ENCODE results near the gene DPYD. TPM values are rescaled to one million over a fixed set of nuclear protein-coding genes. Genes with fewer than 3 reads are reported as not detected.

DPYD gene
- total and polyA plus RNA-seq, 4 experiments from 2014 or later, result 49.7 to 58.4 (median 51.9) TPM

- H3K36me3 ChIP-seq (ENCODE audit: insufficient read depth, low read length), result no peaks in the 10 kb centered on the region
- H3K4me3 Mint-ChIP-seq, result no peak overlapping the region
- no peak overlapping the region for H3K4me3 ChIP-seq (ENCODE audit: low read length in 2 of 2)
- no peaks in the 10 kb centered on the region for H3K27me3 ChIP-seq (ENCODE audit: insufficient read depth, low read length)
- peaks cover 22 to 57% of the 10 kb centered on the region in 2 donors for H3K36me3 Mint-ChIP-seq
- no peaks in the 10 kb centered on the region for H3K27me3 Mint-ChIP-seq
- no peak overlapping the region for H3K27ac ChIP-seq (ENCODE audit: low read depth, low read length)
- H3K9me3 Mint-ChIP-seq, result peaks cover 0 to 3% (median 0%) of the 10 kb centered on the region in 8 donors
- ChIA-PET CTCF (ENCODE audit: partially characterized antibody) (no interaction called here), POLR2A (ENCODE audit: partially characterized antibody) (no interaction called here)
- no peaks in the 10 kb centered on the region for H3K9me3 ChIP-seq (ENCODE audit: control insufficient read depth in 1 of 2, low read length in 2 of 2)
- no peaks in the 10 kb centered on the region for H3K4me1 ChIP-seq (ENCODE audit: insufficient read depth, low read length)
- intact Hi-C loops (cut with micrococcal nuclease), result no loop called here
- H3K4me1 Mint-ChIP-seq, result no peaks in the 10 kb centered on the region
- DNase-seq, result no peak
- H3K27ac Mint-ChIP-seq, result no peak overlapping the region
These were observed 815.3 kb downstream of the DPYD start for GRCh38 chr1:97105531-97105930.

DNA sequence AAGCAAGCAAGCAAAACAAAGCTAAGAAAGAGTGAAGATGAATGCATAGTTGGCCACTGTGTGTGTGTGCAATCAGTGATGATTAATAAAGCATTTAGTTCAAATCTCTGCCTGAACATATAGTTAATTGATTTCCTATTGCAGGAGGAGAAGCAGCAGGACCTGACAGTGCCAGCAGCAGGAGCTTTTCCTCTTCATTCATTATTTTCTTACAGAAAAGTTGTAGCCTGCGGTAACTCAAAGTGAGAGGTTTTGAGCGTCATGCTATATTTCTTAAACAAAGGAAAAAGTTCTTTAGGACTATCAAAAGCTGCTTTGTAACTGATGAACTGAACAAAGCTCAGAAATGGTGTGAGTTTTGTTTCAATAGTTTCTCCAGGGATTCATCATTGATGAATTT, 819.3 kb downstream of the DPYD start:
- H3K36me3 Mint-ChIP-seq, result peaks cover 39 to 65% of the 10 kb centered on the region in 2 donors
- no peak overlapping the region for H3K4me3 ChIP-seq (ENCODE audit: low read length in 2 of 2)
- ChIA-PET CTCF (ENCODE audit: partially characterized antibody) (no interaction called here), POLR2A (ENCODE audit: partially characterized antibody) (no interaction called here)
- no peaks in the 10 kb centered on the region for H3K36me3 ChIP-seq (ENCODE audit: insufficient read depth, low read length)
- H3K4me3 Mint-ChIP-seq, result no peak overlapping the region
- H3K4me1 ChIP-seq (ENCODE audit: insufficient read depth, low read length), result no peaks in the 10 kb centered on the region
- no peak overlapping the region for H3K27ac Mint-ChIP-seq
- DNase-seq, result no peak
- intact Hi-C loops (cut with micrococcal nuclease), result no loop called here
- no peaks in the 10 kb centered on the region for H3K4me1 Mint-ChIP-seq
- no peak overlapping the region for H3K27ac ChIP-seq (ENCODE audit: low read depth, low read length)
- H3K27me3 Mint-ChIP-seq, result no peaks in the 10 kb centered on the region
- H3K9me3 ChIP-seq (ENCODE audit: control insufficient read depth in 1 of 2, low read length in 2 of 2), result no peaks in the 10 kb centered on the region
- H3K27me3 ChIP-seq (ENCODE audit: insufficient read depth, low read length), result no peaks in the 10 kb centered on the region
- H3K9me3 Mint-ChIP-seq, result peaks cover 0 to 3% (median 0%) of the 10 kb centered on the region in 8 donors

GRCh38 chr1:97097404-97097925, 823.4 kb downstream of the DPYD start:
- no peak overlapping the region for H3K4me3 Mint-ChIP-seq
- DNase-seq, result no peak
- no peak overlapping the region for H3K27ac ChIP-seq (ENCODE audit: low read depth, low read length)
- POLR2A ChIA-PET (ENCODE audit: partially characterized antibody), result no interaction called here
- no peak overlapping the region for H3K27ac Mint-ChIP-seq
- no peaks in the 10 kb centered on the region for H3K4me1 ChIP-seq (ENCODE audit: insufficient read depth, low read length)
- peaks cover 36 to 50% of the 10 kb centered on the region in 2 donors for H3K36me3 Mint-ChIP-seq
- H3K9me3 Mint-ChIP-seq, result no peaks in the 10 kb centered on the region
- H3K4me3 ChIP-seq (ENCODE audit: low read length in 2 of 2), result no peak overlapping the region
- no peaks in the 10 kb centered on the region for H3K4me1 Mint-ChIP-seq
- H3K36me3 ChIP-seq (ENCODE audit: insufficient read depth, low read length), result no peaks in the 10 kb centered on the region
- intact Hi-C loops (cut with micrococcal nuclease), result no loop called here
- H3K27me3 ChIP-seq (ENCODE audit: insufficient read depth, low read length), result no peaks in the 10 kb centered on the region
- H3K9me3 ChIP-seq (ENCODE audit: control insufficient read depth in 1 of 2, low read length in 2 of 2), result no peaks in the 10 kb centered on the region
- H3K27me3 Mint-ChIP-seq, result no peaks in the 10 kb centered on the region
- CTCF ChIA-PET (ENCODE audit: partially characterized antibody), result no interaction called here

DNA sequence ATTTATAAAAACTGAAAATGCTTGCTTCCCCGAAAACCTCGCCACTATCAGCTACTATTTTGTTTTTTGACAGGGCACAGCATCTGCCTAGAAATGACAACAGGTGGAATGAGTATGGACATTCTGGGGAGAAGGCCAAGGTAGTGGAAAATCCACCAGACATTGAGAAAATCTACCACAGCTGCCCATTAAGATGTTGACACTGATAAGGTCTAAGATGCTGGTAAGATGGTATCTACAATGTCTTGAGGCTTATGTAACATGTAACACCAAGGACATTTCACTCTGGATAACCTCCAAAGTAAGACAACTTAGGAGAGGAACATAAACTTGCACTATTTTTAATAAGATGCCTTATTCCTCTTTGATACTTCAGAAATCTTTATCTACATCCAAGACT, 825.1 kb downstream of the DPYD start:
- Mint-ChIP-seq H3K27ac (no peak overlapping the region), H3K4me1 (no peaks in the 10 kb centered on the region), H3K36me3 (peaks cover 42 to 50% of the 10 kb centered on the region in 2 donors), H3K9me3 (no peaks in the 10 kb centered on the region), H3K27me3 (no peaks in the 10 kb centered on the region), H3K4me3 (no peak overlapping the region)
- Histone ChIP-seq H3K27me3 (ENCODE audit: insufficient read depth, low read length) (no peaks in the 10 kb centered on the region), H3K4me1 (ENCODE audit: insufficient read depth, low read length) (no peaks in the 10 kb centered on the region), H3K4me3 (ENCODE audit: low read length in 2 of 2) (no peak overlapping the region), H3K36me3 (ENCODE audit: insufficient read depth, low read length) (no peaks in the 10 kb centered on the region), H3K9me3 (ENCODE audit: control insufficient read depth in 1 of 2, low read length in 2 of 2) (no peaks in the 10 kb centered on the region), H3K27ac (ENCODE audit: low read depth, low read length) (no peak overlapping the region)
- DNase-seq, result no peak
- intact Hi-C loops (cut with micrococcal nuclease), result no loop called here
- POLR2A ChIA-PET (ENCODE audit: partially characterized antibody), result no interaction called here
- CTCF ChIA-PET (ENCODE audit: partially characterized antibody), result no interaction called here

- H3K27ac ChIP-seq (ENCODE audit: low read depth, low read length), result no peak overlapping the region
- no peaks in the 10 kb centered on the region for H3K4me1 ChIP-seq (ENCODE audit: insufficient read depth, low read length)
- H3K27me3 ChIP-seq (ENCODE audit: insufficient read depth, low read length), result no peaks in the 10 kb centered on the region
- Mint-ChIP-seq H3K36me3 (peaks cover 40 to 54% of the 10 kb centered on the region in 2 donors), H3K27ac (no peak overlapping the region), H3K9me3 (no peaks in the 10 kb centered on the region), H3K27me3 (no peaks in the 10 kb centered on the region), H3K4me1 (no peaks in the 10 kb centered on the region), H3K4me3 (no peak overlapping the region)
- POLR2A ChIA-PET (ENCODE audit: partially characterized antibody), result no interaction called here
- H3K9me3 ChIP-seq (ENCODE audit: control insufficient read depth in 1 of 2, low read length in 2 of 2), result no peaks in the 10 kb centered on the region
- H3K36me3 ChIP-seq (ENCODE audit: insufficient read depth, low read length), result no peaks in the 10 kb centered on the region
- intact Hi-C loops (cut with micrococcal nuclease), result no loop called here
- no peak overlapping the region for H3K4me3 ChIP-seq (ENCODE audit: low read length in 2 of 2)
- CTCF ChIA-PET (ENCODE audit: partially characterized antibody), result no interaction called here
- no peak for DNase-seq
These were observed 826.4 kb downstream of the DPYD start for GRCh38 chr1:97094247-97094972.

GRCh38 chr1:97093741-97094140, 827.1 kb downstream of the DPYD start:
- H3K27me3 ChIP-seq (ENCODE audit: insufficient read depth, low read length), result no peaks in the 10 kb centered on the region
- no peaks in the 10 kb centered on the region for H3K4me1 ChIP-seq (ENCODE audit: insufficient read depth, low read length)
- no peak overlapping the region for H3K4me3 ChIP-seq (ENCODE audit: low read length in 2 of 2)
- no peak overlapping the region for H3K27ac Mint-ChIP-seq
- no peaks in the 10 kb centered on the region for H3K9me3 ChIP-seq (ENCODE audit: control insufficient read depth in 1 of 2, low read length in 2 of 2)
- ChIA-PET CTCF (ENCODE audit: partially characterized antibody) (no interaction called here), POLR2A (ENCODE audit: partially characterized antibody) (no interaction called here)
- peaks cover 35 to 49% of the 10 kb centered on the region in 2 donors for H3K36me3 Mint-ChIP-seq
- no peaks in the 10 kb centered on the region for H3K4me1 Mint-ChIP-seq
- H3K9me3 Mint-ChIP-seq, result no peaks in the 10 kb centered on the region
- no peaks in the 10 kb centered on the region for H3K36me3 ChIP-seq (ENCODE audit: insufficient read depth, low read length)
- no peak for DNase-seq
- no peak overlapping the region for H3K4me3 Mint-ChIP-seq
- H3K27ac ChIP-seq (ENCODE audit: low read depth, low read length), result no peak overlapping the region
- intact Hi-C loops (cut with micrococcal nuclease), result no loop called here
- no peaks in the 10 kb centered on the region for H3K27me3 Mint-ChIP-seq

DNA sequence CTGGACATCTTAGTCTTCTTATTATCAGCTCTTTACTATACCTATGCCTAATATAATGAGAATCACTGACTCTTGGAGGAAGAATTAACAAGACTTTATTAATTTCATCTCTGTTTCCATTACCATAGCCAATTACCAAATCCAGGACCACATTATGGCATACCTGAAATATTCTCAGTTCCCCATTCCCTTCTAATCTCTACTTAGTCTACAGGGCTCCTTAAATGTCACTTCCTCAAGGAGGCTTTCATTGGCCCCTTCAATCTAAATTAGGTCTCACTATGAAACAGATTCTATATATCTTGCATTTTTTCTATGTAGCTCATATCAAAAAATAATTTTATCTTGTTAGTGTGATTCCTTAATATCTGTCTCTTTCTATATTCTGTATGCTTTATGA, 828.0 kb downstream of the DPYD start:
- no peak overlapping the region for H3K4me3 ChIP-seq (ENCODE audit: low read length in 2 of 2)
- intact Hi-C loops (cut with micrococcal nuclease), result no loop called here
- H3K27ac ChIP-seq (ENCODE audit: low read depth, low read length), result no peak overlapping the region
- ChIA-PET POLR2A (ENCODE audit: partially characterized antibody) (no interaction called here), CTCF (ENCODE audit: partially characterized antibody) (interaction anchor here (1.1 kb wide), 1 partner anchor 16 kb away, joined by 3 read pairs; no protein-coding TSS in a partner anchor)
- no peaks in the 10 kb centered on the region for H3K9me3 ChIP-seq (ENCODE audit: control insufficient read depth in 1 of 2, low read length in 2 of 2)
- no peaks in the 10 kb centered on the region for H3K9me3 Mint-ChIP-seq
- no peaks in the 10 kb centered on the region for H3K4me1 Mint-ChIP-seq
- no peak overlapping the region for H3K4me3 Mint-ChIP-seq
- H3K27me3 Mint-ChIP-seq, result no peaks in the 10 kb centered on the region
- H3K27ac Mint-ChIP-seq, result no peak overlapping the region
- no peaks in the 10 kb centered on the region for H3K4me1 ChIP-seq (ENCODE audit: insufficient read depth, low read length)
- peaks cover 31 to 50% of the 10 kb centered on the region in 2 donors for H3K36me3 Mint-ChIP-seq
- no peaks in the 10 kb centered on the region for H3K27me3 ChIP-seq (ENCODE audit: insufficient read depth, low read length)
- no peaks in the 10 kb centered on the region for H3K36me3 ChIP-seq (ENCODE audit: insufficient read depth, low read length)
- DNase-seq, result no peak

Measured in CD4-positive, alpha-beta memory T cell (primary cell).